Hepatocyte (in vitro differentiated cells): Measurements from ENCODE around the gene SUPV3L1.

Source experiments
- EZH2 ChIP-seq: fragments of 200-600 bp; sonication (generic); IDR thresholded peaks from 2 replicates; pipeline ENCODE4 v1.6.1; 2016; ENCODE audit warnings: antibody characterized with exemption, mild to moderate bottlenecking, borderline replicate concordance
- EZH2phosphoT487 ChIP-seq: fragments of 200-600 bp; sonication (generic); IDR thresholded peaks from one replicate; pipeline ENCODE4 v1.6.1; 2018; ENCODE audit warnings: antibody characterized with exemption, mild to moderate bottlenecking, low read depth, moderate library complexity; ENCODE audit not compliant: unreplicated experiment, severe bottlenecking
- TF ChIP-seq, protein P1 (sequence below): fragments of 200-600 bp; sonication (generic); IDR thresholded peaks from 2 replicates; pipeline ENCODE4 v1.5.1; 2016; ENCODE audit warnings: antibody characterized with exemption, mild to moderate bottlenecking; ENCODE audit not compliant: poor library complexity

- TF ChIP-seq, protein P1, sequence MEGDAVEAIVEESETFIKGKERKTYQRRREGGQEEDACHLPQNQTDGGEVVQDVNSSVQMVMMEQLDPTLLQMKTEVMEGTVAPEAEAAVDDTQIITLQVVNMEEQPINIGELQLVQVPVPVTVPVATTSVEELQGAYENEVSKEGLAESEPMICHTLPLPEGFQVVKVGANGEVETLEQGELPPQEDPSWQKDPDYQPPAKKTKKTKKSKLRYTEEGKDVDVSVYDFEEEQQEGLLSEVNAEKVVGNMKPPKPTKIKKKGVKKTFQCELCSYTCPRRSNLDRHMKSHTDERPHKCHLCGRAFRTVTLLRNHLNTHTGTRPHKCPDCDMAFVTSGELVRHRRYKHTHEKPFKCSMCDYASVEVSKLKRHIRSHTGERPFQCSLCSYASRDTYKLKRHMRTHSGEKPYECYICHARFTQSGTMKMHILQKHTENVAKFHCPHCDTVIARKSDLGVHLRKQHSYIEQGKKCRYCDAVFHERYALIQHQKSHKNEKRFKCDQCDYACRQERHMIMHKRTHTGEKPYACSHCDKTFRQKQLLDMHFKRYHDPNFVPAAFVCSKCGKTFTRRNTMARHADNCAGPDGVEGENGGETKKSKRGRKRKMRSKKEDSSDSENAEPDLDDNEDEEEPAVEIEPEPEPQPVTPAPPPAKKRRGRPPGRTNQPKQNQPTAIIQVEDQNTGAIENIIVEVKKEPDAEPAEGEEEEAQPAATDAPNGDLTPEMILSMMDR, result no peak
- TF ChIP-seq EZH2, result no peak
- TF ChIP-seq EZH2phosphoT487, result no peak
Measured at GRCh38 chr10:69230128-69230527, 50.1 kb downstream of the SUPV3L1 start.
